Stimulated activated naive B cell treated with anti-CD40 and anti-IgM and Interleukin-4, amounts not matched to agents 10 μg/mL and 1 μg/mL and 100 μg/mL, for 72 hours (primary cell): ENCODE measurements around the gene RABL2A.
"Not testable (repeated sequence)": the region's sequence is repeated elsewhere in the genome, so short reads cannot be mapped to it uniquely, and the experiment has no call there.

ENCODE experiments used
- ATAC-seq, 2 donors: fragments of 150-1000 bp; cut with Tn5 transposase; replicated peaks; 2 replicates each; pipeline ENCODE4 v1.10.0; 2021; ENCODE audit warnings: moderate library complexity in 1 of 2
- DNase-seq: peaks from one replicate; pipeline ENCODE4 v3.0.0; 2021
- H3K27ac Mint-ChIP-seq: one replicate; pipeline ENCODE4 v1.8.0; 2022; ENCODE audit warnings: mild to moderate bottlenecking, mixed read lengths
- H3K27me3 Mint-ChIP-seq, 2 donors: one replicate each; pipeline ENCODE4 v1.8.0; 2022; ENCODE audit warnings: mixed read lengths in 2 of 2
- H3K36me3 Mint-ChIP-seq, 2 donors: one replicate each; pipeline ENCODE4 v1.8.0; 2022; ENCODE audit warnings: mixed read lengths in 2 of 2, mild to moderate bottlenecking in 1 of 2
- H3K4me1 Mint-ChIP-seq, 2 donors: one replicate each; pipeline ENCODE4 v1.8.0; 2022; ENCODE audit warnings: mixed read lengths in 2 of 2, mild to moderate bottlenecking in 1 of 2
- H3K4me3 Mint-ChIP-seq, 2 donors: one replicate each; pipeline ENCODE4 v1.8.0; 2022; ENCODE audit warnings: mild to moderate bottlenecking in 2 of 2, mixed read lengths in 2 of 2, moderate library complexity in 1 of 2
- H3K9me3 Mint-ChIP-seq, 2 donors: one replicate each; pipeline ENCODE4 v1.8.0; 2022; ENCODE audit warnings: mixed read lengths in 2 of 2, mild to moderate bottlenecking in 1 of 2

Gene RABL2A

GRCh38 chr2:113599208-113599607 lies 27.9 kb upstream of the RABL2A start:
- H3K4me1 Mint-ChIP-seq, H3K36me3 Mint-ChIP-seq, H3K27me3 Mint-ChIP-seq, H3K27ac Mint-ChIP-seq, DNase-seq, H3K4me3 Mint-ChIP-seq, H3K9me3 Mint-ChIP-seq, ATAC-seq: not testable (repeated sequence)

GRCh38 chr2:113602040-113602769 lies 24.9 kb upstream of the RABL2A start:
- H3K9me3 Mint-ChIP-seq, H3K27me3 Mint-ChIP-seq, ATAC-seq, H3K27ac Mint-ChIP-seq, H3K36me3 Mint-ChIP-seq: not testable (repeated sequence)
- Mint-ChIP-seq H3K4me1 (peaks cover 5 to 18% of the 10 kb centered on the region in 2 donors), H3K4me3 (peak overlapping the region in 1 of 2 donors; percentile 61)
- peak; percentile 53 for DNase-seq

- H3K36me3 Mint-ChIP-seq: peaks cover 3% of the 10 kb centered on the region in 2 donors
- no peak for DNase-seq
- no peaks in the 10 kb centered on the region for H3K9me3 Mint-ChIP-seq
- H3K4me3 Mint-ChIP-seq: peak overlapping the region; percentile 95 to 97
- H3K4me1 Mint-ChIP-seq: peaks cover 5 to 18% of the 10 kb centered on the region in 2 donors
- H3K27me3 Mint-ChIP-seq: no peaks in the 10 kb centered on the region
- peak; percentile 62 to 68 for ATAC-seq
- peak overlapping the region; percentile 96 for H3K27ac Mint-ChIP-seq
These were observed 24.1 kb upstream of the RABL2A start for GRCh38 chr2:113602869-113603466.

GRCh38 chr2:113603467-113604084 lies 23.5 kb upstream of the RABL2A start:
- not testable (repeated sequence) for H3K9me3 Mint-ChIP-seq, H3K27me3 Mint-ChIP-seq, H3K36me3 Mint-ChIP-seq
- peaks cover 5 to 18% of the 10 kb centered on the region in 2 donors for H3K4me1 Mint-ChIP-seq
- peak overlapping the region; percentile 96 for H3K27ac Mint-ChIP-seq
- peak overlapping the region; percentile 95 to 97 for H3K4me3 Mint-ChIP-seq
- ATAC-seq (peak; percentile 95 to 98), DNase-seq (peak; percentile 91)

- H3K27ac Mint-ChIP-seq: peak overlapping the region; percentile 96
- peak overlapping the region; percentile 95 to 97 for H3K4me3 Mint-ChIP-seq
- H3K4me1 Mint-ChIP-seq: peaks cover 5 to 18% of the 10 kb centered on the region in 2 donors
- H3K36me3 Mint-ChIP-seq, H3K9me3 Mint-ChIP-seq, H3K27me3 Mint-ChIP-seq: not testable (repeated sequence)
- DNase-seq (peak; percentile 95), ATAC-seq (peak; percentile 12 to 24)
These were observed 23.0 kb upstream of the RABL2A start for GRCh38 chr2:113604085-113604477.

- Mint-ChIP-seq H3K4me3 (peak overlapping the region; percentile 95 to 97), H3K4me1 (peaks cover 5 to 18% of the 10 kb centered on the region in 2 donors), H3K27ac (peak overlapping the region; percentile 96)
- H3K27me3 Mint-ChIP-seq, H3K36me3 Mint-ChIP-seq, H3K9me3 Mint-ChIP-seq, DNase-seq, ATAC-seq: not testable (repeated sequence)
These were observed 22.4 kb upstream of the RABL2A start for GRCh38 chr2:113604661-113605060.

GRCh38 chr2:113606036-113606435 lies 21.0 kb upstream of the RABL2A start:
- H3K4me3 Mint-ChIP-seq, ATAC-seq, H3K36me3 Mint-ChIP-seq, H3K27me3 Mint-ChIP-seq, DNase-seq, H3K9me3 Mint-ChIP-seq, H3K27ac Mint-ChIP-seq: not testable (repeated sequence)
- H3K4me1 Mint-ChIP-seq: peaks cover 5 to 18% of the 10 kb centered on the region in 2 donors

- H3K4me3 Mint-ChIP-seq, DNase-seq, H3K9me3 Mint-ChIP-seq, H3K27me3 Mint-ChIP-seq, H3K27ac Mint-ChIP-seq, ATAC-seq, H3K36me3 Mint-ChIP-seq, H3K4me1 Mint-ChIP-seq: not testable (repeated sequence)
These were observed 17.2 kb upstream of the RABL2A start for GRCh38 chr2:113609822-113610221.

GRCh38 chr2:113621002-113621401 lies 6.1 kb upstream of the RABL2A start:
- H3K4me3 Mint-ChIP-seq, H3K9me3 Mint-ChIP-seq: not testable (repeated sequence)
- H3K4me1 Mint-ChIP-seq: peaks cover 10 to 11% of the 10 kb centered on the region in 2 donors

GRCh38 chr2:113625906-113626305 lies 1.2 kb upstream of the RABL2A start:
- not testable (repeated sequence) for H3K27me3 Mint-ChIP-seq, H3K9me3 Mint-ChIP-seq, ATAC-seq, DNase-seq
- peak overlapping the region; percentile 93 to 94 for H3K4me3 Mint-ChIP-seq
- peaks cover 15 to 24% of the 10 kb centered on the region in 2 donors for H3K4me1 Mint-ChIP-seq
- H3K36me3 Mint-ChIP-seq: peaks cover 18 to 32% of the 10 kb centered on the region in 2 donors
- H3K27ac Mint-ChIP-seq: peak overlapping the region; percentile 75

More at GRCh38 chr2:113621002-113621401, 6.1 kb upstream of the RABL2A start:
- not testable (repeated sequence) for ATAC-seq, DNase-seq, H3K27me3 Mint-ChIP-seq, H3K27ac Mint-ChIP-seq
- H3K36me3 Mint-ChIP-seq: peaks cover 5 to 15% of the 10 kb centered on the region in 2 donors

- DNase-seq: not testable (repeated sequence)
These were observed 5.8 kb downstream of the RABL2A start for GRCh38 chr2:113632849-113633345.

GRCh38 chr2:113635358-113635757 lies 8.3 kb downstream of the RABL2A start:
- H3K4me3 Mint-ChIP-seq, H3K27ac Mint-ChIP-seq, H3K9me3 Mint-ChIP-seq, H3K4me1 Mint-ChIP-seq, H3K27me3 Mint-ChIP-seq, DNase-seq, ATAC-seq: not testable (repeated sequence)
- peaks cover 9 to 19% of the 10 kb centered on the region in 2 donors for H3K36me3 Mint-ChIP-seq

More at GRCh38 chr2:113632849-113633345, 5.8 kb downstream of the RABL2A start:
- H3K4me3 Mint-ChIP-seq, H3K4me1 Mint-ChIP-seq, H3K9me3 Mint-ChIP-seq, H3K27me3 Mint-ChIP-seq, H3K27ac Mint-ChIP-seq, ATAC-seq: not testable (repeated sequence)
- peaks cover 17 to 31% of the 10 kb centered on the region in 2 donors for H3K36me3 Mint-ChIP-seq

GRCh38 chr2:113636226-113636625 lies 9.2 kb downstream of the RABL2A start:
- not testable (repeated sequence) for H3K27me3 Mint-ChIP-seq

GRCh38 chr2:113638084-113638483 lies 11.0 kb downstream of the RABL2A start:
- H3K9me3 Mint-ChIP-seq, H3K27me3 Mint-ChIP-seq, H3K4me3 Mint-ChIP-seq, H3K27ac Mint-ChIP-seq, H3K4me1 Mint-ChIP-seq, DNase-seq, ATAC-seq, H3K36me3 Mint-ChIP-seq: not testable (repeated sequence)

More at GRCh38 chr2:113636226-113636625, 9.2 kb downstream of the RABL2A start:
- H3K4me3 Mint-ChIP-seq, H3K27ac Mint-ChIP-seq, H3K4me1 Mint-ChIP-seq, H3K9me3 Mint-ChIP-seq, ATAC-seq, DNase-seq: not testable (repeated sequence)
- H3K36me3 Mint-ChIP-seq: peaks cover 5 to 14% of the 10 kb centered on the region in 2 donors
